ENCODE measurements around the gene TFAP2E.

TFAP2E gene

DNA sequence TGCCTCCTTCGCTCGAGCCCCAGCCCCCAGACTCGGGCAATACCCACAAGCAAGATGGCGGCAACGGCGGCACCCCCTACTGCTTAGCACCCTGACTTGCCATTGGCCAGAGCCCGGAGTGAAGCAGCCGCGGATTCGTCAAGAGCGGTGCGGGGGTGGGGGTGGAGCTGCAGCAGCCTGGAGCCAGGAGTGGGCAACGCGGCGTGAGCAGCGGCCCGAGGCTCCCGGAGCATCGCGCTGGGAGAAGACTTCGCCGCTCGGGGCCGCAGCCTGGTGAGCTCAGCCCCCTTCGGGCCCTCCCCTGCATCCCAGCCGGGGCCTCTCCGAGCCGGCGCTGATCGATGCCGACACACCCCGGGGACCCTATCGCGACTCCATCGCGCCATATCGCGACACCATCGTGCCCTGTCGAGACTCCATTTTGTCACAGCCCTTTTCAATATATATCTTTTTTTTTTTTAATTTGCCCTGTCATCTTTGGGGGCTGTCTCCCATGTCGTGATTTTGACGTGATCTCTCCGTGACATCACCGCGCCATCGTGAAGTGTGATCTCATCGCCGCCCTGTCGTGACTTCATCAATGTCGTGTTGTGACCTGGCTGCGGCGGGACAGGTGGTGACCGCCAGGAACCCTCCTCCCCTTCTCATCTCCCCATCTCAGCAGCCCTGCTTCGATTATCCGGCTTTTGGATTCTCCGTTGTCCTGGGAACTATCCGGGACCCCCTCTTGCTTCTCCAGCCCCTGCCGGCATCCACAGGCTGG lies 15.3 kb upstream of the TFAP2E start, which contains the start of gene NCDN:
TSS of gene NCDN (plus strand) at position 189 of the 763 bp plus-strand sequence. CDS start at position 581, 392 bp downstream.
- DNase-seq = peak; percentile 95 to 96

DNA sequence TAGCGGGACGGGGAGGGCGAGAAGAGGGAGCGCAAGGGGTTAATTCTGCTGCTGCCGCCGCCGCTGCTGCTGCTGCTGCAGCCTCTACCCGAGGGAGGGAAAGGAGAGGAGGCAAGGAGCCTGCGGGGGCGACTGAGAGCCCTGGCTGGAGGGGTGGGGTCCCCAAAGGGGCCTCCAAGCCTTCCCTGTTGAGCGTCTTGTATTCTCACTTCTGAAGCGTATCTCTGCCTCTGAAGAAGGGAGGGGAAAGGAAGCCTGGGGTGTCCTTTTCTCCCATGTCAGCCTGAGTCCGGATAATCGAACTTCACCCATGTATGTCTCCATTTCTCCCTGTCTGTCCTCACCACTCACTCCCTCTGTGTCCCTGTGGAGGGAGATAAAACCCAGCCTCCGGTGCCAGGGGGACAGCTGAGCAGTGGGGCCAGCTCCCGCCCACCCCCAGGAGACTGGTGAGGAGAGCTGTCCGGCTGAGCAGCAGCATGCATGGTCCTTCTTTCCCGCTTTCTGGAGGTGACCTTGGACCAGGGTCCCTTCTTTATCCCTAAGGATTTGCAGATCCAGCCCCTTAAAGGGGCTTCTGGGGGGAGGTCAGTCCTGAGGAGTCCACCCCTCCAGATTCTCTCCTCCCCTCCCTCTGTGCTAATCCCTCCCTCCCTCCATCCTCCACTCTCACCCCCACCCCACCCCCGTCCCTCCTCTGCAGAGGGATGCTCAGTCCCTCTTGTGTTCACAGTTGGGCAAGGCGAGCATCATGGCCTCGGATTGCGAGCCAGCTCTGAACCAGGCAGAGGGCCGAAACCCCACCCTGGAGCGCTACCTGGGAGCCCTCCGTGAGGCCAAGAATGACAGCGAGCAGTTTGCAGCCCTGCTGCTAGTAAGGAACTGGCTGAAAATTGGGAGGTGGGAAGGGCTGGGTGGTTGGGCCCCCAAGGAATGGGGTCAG lies 14.5 kb upstream of the TFAP2E start:
- DNase-seq = no peak

DNA sequence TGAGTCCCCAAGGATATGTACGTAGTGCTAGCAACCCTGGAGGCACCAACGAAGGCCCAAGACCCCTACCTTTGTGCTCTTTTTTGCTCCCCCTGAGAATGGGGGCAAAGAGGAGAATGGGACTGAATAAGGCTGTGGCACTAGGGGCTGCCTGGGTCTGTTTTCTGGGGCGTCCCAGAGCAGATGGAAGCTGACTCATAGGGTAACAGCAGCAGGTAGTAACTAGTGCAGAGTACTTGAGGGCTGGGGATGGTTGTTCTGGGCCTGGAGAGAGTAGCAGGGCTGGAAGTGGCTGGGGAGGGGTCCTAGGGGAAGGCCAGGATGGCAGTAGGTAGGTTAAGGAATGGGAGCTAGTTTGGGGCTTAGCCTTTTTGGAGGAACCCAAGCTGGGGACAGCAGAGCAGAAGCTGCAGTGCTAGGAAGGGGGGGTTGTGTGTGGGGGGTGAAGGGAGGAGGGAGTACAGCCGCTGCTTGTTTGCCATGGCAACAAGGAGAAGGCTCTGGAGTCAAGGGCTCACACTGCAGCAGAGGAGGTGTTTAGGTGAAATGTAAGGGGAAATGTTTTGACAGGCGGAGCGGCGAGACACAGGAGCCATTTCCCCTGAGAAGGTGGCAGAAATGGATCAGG lies 13.7 kb upstream of the TFAP2E start:
- no peak for DNase-seq

DNA sequence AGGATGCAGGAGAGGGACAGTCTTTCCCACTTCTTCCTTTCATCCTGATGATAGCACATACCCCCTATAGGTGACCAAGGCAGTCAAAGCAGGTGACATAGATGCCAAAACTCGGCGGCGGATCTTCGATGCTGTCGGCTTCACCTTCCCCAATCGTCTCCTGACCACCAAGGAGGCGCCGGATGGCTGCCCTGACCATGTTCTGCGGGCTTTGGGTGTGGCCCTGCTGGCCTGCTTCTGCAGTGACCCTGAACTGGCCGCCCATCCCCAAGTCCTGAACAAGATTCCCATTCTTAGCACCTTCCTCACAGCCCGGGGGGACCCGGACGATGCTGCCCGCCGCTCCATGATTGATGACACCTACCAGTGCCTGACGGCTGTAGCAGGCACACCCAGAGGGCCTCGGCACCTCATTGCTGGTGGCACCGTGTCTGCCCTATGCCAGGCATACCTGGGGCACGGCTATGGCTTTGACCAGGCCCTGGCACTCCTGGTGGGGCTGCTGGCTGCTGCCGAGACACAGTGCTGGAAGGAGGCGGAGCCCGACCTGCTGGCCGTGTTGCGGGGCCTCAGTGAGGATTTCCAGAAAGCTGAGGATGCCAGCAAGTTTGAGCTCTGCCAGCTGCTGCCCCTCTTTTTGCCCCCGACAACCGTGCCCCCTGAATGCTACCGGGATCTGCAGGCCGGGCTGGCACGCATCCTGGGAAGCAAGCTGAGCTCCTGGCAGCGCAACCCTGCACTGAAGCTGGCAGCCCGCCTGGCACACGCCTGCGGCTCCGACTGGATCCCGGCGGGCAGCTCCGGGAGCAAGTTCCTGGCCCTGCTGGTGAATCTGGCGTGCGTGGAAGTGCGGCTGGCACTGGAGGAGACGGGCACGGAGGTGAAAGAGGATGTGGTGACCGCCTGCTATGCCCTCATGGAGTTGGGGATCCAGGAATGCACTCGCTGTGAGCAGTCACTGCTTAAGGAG lies 12.6 kb upstream of the TFAP2E start:
- no peak for DNase-seq

DNA sequence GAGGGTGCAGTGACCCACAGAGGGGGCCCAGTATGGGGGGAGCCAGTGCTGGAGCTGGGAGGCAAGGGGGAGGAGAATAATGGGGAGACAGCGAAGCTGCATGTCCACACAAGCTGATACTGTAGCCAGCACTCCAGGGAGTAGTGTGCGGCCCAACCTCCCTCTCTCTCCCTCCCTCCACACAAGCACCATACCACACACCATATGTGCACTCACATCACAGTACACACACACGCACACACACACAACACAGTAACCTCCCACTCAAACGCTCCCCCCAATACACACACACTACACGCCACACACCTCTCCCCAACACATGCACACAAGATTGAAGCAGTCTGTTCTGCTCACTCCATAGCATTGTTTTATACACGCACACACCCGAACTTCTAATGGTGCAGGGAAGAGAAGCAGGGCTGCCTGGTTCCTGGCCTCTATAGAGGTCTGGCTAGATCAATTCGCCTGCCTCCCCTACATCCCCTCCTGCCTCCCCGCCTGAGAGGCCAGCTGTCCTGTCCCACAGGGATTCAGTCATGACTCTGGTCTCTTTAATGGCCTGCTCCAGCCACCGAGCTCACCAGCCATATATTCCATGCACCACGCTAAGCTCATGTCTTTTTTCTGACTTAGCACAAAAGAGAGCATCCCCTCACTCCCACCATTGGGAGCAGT lies 11.7 kb upstream of the TFAP2E start:
- DNase-seq = no peak

DNA sequence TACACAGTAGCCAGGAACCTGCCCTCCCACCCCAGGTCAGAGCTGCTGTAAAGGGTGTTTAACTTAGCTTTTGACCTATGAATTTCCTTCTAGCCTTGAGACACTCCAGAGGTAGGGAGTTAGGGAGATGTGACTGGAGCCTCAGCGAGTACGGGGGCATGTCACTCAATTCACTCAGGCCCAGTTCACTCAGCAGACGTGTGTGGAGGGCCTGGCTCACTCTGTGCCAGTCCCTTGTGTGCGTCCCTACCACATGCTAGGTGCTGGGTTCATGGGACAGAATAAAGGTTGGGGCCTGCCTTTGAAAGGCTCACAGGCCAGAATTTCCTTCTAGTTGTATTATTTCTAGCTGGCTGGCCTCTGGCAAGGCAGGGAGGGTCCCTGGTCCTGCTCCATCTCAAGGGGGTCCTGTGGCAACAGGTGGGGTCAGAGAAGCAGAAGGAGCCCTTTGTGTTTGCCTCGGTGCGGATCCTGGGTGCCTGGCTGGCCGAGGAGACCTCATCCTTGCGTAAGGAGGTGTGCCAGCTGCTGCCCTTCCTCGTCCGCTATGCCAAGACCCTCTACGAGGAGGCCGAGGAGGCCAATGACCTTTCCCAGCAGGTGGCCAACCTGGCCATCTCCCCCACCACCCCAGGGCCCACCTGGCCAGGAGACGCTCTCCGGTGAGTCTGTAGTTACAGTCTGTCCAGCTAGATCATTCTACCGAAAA lies 11.0 kb upstream of the TFAP2E start:
- DNase-seq = no peak

DNA sequence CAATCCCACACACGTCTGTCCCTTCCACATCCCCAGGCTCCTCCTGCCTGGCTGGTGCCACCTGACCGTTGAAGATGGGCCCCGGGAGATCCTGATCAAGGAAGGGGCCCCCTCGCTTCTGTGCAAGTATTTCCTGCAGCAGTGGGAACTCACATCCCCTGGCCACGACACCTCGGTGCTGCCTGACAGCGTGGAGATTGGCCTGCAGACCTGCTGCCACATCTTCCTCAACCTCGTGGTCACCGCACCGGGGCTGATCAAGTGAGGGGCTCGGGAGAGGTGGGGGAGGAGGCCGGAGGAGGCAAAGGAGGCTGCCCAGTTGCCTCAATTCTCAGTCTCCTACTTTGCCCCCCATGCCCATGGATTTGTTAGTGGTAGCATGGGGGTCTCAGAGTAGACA lies 9.9 kb upstream of the TFAP2E start:
- peak in 1 of 2 experiments; percentile 27 for DNase-seq

DNA sequence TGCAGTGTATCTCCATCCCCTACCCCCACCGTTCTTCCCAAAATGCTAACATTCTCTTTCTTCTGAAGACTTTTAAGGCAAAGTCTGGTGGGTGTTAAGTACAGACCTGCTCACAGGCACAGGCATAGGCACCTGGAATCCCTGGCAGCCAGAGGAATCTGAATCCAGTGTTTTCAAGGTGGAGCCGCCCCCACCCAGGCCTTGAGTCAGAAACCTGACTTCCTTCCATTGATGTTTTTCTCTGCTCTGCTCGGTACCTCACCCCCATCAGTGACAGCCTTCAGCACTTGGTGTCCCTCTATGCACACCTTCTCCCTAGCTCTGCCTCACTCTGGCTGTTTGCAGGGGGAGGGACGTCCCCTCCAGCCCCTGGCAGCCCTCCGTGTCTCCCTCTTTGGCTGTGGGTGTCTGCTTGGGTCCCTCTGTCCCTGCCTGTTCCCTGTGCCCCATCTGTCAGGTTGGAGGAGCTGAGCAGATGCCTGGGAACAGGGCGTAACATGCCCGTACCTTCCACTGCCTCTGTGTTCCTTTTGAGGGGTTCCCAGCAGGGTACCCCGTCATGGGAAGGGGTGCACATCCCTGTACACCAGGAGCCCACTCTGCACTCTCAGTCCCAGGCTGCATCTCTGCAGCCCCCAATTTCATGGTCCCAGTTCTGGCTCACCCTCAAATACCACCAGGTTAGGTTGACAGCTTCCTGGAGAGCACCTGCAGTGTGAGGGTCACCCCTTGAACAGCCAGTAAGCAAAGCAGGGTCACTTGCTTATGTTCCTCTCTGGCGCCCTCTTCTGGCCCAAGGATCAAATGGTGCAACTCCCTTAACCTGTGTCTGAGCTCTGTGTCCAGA lies 8.9 kb upstream of the TFAP2E start:
- peak; percentile 76 to 84 for DNase-seq

DNA sequence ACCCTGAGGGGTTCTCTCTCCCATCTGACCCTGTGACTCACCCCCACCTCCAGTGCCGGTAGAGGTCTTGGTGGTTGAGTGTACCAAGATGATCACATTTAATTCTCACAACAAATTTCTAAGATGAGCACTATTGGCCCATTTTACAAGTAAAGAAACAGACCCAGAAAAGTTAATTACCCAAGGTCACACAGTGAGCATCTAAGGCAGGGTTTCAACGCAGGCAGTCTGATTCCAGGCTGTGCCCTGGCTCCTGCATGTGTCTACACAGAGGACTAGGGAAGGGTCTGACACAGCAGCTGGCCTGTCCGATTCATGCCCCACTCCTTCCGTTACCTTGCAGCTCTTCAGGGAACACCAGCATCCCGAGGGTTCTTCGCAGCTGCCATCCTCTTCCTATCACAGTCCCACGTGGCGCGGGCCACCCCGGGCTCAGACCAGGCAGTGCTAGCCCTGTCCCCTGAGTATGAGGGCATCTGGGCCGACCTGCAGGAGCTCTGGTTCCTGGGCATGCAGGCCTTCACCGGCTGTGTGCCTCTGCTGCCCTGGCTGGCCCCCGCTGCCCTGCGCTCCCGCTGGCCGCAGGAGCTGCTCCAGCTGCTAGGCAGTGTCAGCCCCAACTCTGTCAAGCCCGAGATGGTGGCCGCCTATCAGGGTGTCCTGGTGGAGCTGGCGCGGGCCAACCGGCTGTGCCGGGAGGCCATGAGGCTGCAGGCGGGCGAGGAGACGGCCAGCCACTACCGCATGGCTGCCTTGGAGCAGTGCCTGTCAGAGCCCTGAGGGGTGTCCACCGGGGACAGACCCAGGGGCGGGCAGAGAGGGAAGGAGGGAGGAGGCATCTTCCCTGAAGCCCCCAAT lies 8.0 kb upstream of the TFAP2E start:
- DNase-seq = no peak

DNA sequence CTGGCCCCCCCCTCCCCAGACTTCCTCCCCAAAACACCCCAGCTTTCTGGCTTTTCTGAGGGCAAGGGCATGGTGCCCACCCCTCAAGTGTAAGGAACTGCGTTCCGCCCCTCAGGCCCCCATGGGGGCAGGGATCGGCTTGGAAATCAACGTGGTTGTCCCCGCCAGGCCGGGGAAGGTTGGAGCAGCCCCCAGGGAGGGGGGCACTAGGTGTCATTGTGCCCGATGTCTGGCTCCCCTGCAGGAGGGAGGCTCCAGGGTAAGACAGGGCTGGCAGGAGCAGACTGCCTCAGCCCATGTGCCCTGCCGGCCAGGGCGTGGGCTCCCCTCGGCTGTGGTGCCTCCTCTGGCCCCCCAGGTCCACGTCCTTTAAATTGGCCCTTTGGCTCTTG lies 7.4 kb upstream of the TFAP2E start:
- no peak for DNase-seq

DNA sequence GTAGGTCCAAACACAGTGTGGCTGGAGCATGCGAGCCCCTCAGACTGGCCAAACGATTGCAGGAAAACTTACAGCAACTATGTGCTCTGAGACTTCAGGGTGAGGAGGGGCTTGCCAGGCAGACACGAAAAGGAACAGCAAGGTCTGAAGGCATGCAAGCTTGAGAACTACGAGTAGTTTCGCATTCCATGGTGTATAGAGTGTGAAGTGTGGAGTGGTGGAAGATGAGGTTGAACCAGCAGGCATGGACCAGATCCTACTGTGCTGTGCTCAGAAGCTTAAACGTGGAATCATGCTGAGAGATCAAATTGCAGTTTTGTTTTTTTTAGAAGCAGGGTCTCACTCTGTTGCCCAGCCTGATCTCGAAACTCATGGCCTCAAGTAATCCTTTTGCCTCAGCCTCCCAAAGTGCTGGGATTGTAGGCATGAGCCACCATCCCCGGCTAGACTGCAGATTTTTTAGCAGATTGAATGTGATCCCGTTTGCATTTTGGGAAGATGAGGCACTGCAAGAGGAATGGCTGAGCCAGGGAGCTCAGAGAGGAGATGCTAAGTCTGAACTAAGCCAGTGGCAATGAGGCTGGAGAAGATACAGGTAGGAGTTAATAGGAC lies 5.1 kb upstream of the TFAP2E start:
- no peak for DNase-seq

DNA sequence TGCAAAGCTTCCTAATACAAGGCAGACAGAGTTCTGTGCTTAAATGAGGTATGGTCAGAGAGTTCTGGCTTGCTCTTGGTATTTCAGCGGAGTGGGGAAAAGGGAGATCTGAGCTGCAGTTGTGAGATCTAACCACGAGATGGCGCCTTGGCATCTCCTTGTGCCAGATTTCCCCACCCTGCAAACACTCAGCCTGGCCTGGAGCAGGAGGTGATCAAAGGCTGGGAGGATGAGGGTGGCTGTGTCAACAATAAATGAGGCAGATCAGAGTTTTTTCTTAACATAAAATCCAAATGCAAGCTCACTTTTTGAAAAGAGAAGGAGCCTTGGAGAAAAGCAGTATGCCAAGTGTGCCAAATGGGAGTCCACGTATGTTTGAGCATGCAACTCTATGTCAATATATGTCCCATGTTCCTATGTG lies 4.1 kb upstream of the TFAP2E start:
- DNase-seq = peak; percentile 82 to 85

DNA sequence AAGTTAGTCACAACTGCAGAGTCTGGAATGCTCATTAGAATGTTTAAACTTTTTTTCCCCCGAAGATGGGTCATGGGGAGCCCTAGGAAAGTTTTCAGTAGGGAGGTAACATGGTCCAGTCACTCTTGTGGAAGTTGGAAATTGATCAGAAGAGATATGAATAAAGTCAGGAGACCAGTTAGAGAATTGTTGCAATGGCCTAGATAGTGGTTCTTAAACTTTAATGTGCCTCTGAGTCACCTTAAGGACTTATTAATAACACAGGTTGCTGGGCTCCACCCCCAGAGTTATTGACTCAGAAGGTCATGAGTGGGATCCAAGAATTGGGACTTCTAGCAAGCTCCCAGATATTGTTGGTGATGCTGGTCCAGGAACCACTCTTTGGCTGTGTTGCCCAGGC lies 3.2 kb upstream of the TFAP2E start:
- no peak for DNase-seq

DNA sequence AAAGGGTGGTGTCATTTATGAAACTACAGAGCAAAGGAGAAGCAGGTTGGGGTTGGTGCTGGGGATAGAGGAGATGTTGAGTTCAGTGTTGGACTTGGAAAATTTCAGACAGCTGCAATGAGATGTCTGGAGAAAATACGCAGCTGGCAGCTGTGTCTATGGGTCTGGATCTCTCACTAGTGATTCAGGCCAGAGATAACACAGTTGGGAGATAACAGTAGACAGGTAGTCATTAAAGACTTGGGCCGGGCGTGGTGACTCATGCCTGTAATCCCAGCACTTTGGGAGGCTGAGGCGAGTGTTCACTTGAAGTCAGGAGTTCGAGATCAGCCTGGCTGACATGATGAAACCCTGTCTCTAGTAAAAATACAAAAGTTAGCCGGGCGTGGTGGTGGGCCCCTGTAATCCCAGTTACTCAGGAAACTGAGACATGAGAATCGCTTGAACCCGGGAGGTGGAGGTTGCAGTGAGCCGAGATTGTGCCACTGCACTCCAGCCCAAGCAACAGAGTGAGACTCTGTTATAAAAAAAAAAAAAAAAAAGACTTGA lies 2.5 kb upstream of the TFAP2E start:
- DNase-seq = no peak

DNA sequence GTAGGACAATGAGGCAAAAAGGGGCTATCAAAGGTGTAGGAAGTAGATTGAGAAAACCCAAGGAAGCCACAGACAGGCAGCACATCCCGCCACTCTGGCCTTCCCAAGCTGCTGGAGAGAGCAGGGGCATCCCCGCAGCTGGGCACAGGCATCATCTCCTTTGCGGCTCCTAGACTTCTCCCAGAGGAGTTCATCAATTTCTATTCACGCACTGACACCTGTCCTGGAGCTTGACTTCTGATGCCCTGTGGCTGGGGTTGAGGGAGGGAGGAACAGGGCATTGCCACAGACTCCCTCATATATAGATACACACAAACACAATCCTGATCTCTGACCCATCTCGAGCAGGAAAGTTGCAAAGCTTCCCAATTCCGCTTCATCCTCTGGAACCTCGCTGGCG lies 1.9 kb upstream of the TFAP2E start:
- DNase-seq = no peak

DNA sequence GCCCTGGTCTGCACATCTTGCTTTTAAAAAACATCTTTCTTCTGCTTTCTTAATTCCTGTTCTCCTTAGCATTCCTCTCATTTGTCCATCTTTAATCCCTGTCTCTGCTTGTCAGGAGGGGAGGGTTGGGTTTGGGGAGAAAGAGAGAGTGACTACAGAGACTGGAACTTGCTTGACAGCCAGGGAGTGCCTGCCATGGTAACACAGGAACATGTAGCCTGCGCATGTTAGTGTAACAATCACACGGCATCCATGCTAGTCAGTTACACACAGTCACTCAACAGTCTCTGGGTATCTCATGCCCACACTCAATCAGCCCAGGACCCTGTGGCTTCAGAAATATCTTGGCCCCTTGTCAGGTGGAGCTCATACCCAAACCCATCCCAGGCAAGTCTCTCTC lies 818 bp upstream of the TFAP2E start:
- no peak for DNase-seq

DNA sequence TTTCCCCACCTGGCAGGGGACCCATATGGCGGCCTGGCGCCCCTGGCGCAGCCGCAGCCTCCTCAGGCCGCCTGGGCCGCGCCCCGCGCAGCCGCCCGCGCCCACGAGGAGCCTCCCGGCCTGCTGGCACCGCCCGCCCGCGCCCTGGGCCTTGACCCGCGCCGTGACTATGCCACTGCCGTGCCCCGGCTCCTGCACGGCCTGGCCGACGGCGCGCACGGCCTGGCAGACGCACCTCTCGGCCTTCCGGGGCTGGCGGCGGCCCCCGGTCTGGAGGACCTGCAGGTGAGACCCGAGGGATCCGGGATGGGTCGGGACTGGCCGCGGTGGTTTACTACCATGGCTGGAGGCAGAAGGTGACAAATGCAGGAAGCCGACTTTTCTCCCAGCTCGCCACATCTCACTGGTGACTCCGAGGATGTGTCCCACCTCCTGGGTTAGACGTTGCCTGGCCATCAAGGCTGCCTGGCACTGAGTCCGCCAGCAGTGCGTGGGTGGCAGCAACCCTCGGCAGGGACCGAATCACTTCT lies 1.1 kb downstream of the TFAP2E start:
- DNase-seq = no peak

All from Kasumi-1 (cell line).